Coronary artery (tissue), 2 donors: ENCODE measurements around the gene RAB31.

Experiments used
- DNase-seq: peaks from one replicate; pipeline ENCODE4 v3.0.0-alpha.2; 2017; ENCODE audit warnings: low spot score
- H3K27ac ChIP-seq, 2 donors: fragments of 200-600 bp; sonication (generic); one replicate each; pipeline ENCODE4 v1.5.1; 2016 to 2019
- H3K4me3 ChIP-seq: fragments of 200-600 bp; sonication (generic); 2 replicates; pipeline ENCODE4 v1.5.1; 2016; ENCODE audit warnings: mild to moderate bottlenecking, moderate library complexity
- CTCF ChIP-seq: fragments of 200-600 bp; sonication (generic); IDR thresholded peaks from one replicate; pipeline ENCODE4 v1.5.1; 2019; ENCODE audit warnings: antibody characterized with exemption

The RAB31 gene

GRCh38 chr18:9902832-9903231, 194.7 kb downstream of the RAB31 start:
- TF ChIP-seq CTCF: no peak

GRCh38 chr18:9905401-9905922, 197.4 kb downstream of the RAB31 start:
- no peak overlapping the region for H3K4me3 ChIP-seq
- DNase-seq: no peak
- TF ChIP-seq CTCF: no peak
- H3K27ac ChIP-seq: no peak overlapping the region

More at GRCh38 chr18:9902832-9903231, 194.7 kb downstream of the RAB31 start:
- no peak overlapping the region for H3K27ac ChIP-seq
- H3K4me3 ChIP-seq: no peak overlapping the region
- DNase-seq: no peak

- TF ChIP-seq CTCF: no peak
- H3K27ac ChIP-seq: no peak overlapping the region
- no peak for DNase-seq
Observed at GRCh38 chr18:9906481-9906880, 198.4 kb downstream of the RAB31 start.

GRCh38 chr18:9907867-9908266, 199.8 kb downstream of the RAB31 start:
- TF ChIP-seq CTCF: no peak
- DNase-seq: no peak
- no peak overlapping the region for H3K4me3 ChIP-seq
- H3K27ac ChIP-seq: no peak overlapping the region

More at GRCh38 chr18:9906481-9906880, 198.4 kb downstream of the RAB31 start:
- H3K4me3 ChIP-seq: no peak overlapping the region

GRCh38 chr18:9910071-9910470, 202.0 kb downstream of the RAB31 start:
- no peak overlapping the region for H3K27ac ChIP-seq
- DNase-seq: no peak
- no peak overlapping the region for H3K4me3 ChIP-seq
- no peak for TF ChIP-seq CTCF

- DNase-seq: no peak
- H3K4me3 ChIP-seq: no peak overlapping the region
- no peak overlapping the region for H3K27ac ChIP-seq
- TF ChIP-seq CTCF: no peak
Observed at GRCh38 chr18:9910661-9911060, 202.6 kb downstream of the RAB31 start.

- no peak for TF ChIP-seq CTCF
- no peak for DNase-seq
- H3K27ac ChIP-seq: no peak overlapping the region
- H3K4me3 ChIP-seq: no peak overlapping the region
Observed at GRCh38 chr18:9911226-9911625, 203.1 kb downstream of the RAB31 start.
